Forelimb muscle (tissue), 1 donor: ENCODE data around the gene CCP110. TPM values are rescaled to one million over a fixed set of nuclear protein-coding genes. Genes with fewer than 3 reads are reported as not detected.
"Not testable (repeated sequence)": the region's sequence is repeated elsewhere in the genome, so short reads cannot be mapped to it uniquely, and the experiment has no call there.

ENCODE experiments used
- DNase-seq: peaks from one replicate; pipeline ENCODE4 v3.0.0-alpha.2; 2013; ENCODE audit warnings: low read depth
- polyA plus RNA-seq: library from polyadenylated mRNA; unstranded; fragments of 120-200 nt; gene quantifications from one replicate; pipeline ENCODE4 v1.2.1, GENCODE V29; 2013; ENCODE audit not compliant: insufficient read length

The CCP110 gene
- polyA plus RNA-seq, 1 donor = 15.0 TPM

GRCh38 chr16:19543278-19543996 is 19.7 kb downstream of the CCP110 start:
- DNase-seq = not testable (repeated sequence)

- no peak for DNase-seq
Observed at GRCh38 chr16:19548144-19548543, 24.4 kb downstream of the CCP110 start.

- DNase-seq = no peak
Observed at GRCh38 chr16:19549673-19550072, 25.9 kb downstream of the CCP110 start.

- DNase-seq = peak; percentile 97
Observed at GRCh38 chr16:19555186-19555937, 31.6 kb downstream of the CCP110 start, which contains the start of gene VPS35L. VPS35L (plus strand) TSS chr16:19555703; CDS start chr16:19555730, 27 bp downstream.

- DNase-seq = no peak
Observed at GRCh38 chr16:19555938-19556771, 32.4 kb downstream of the CCP110 start.

GRCh38 chr16:19559242-19559910 is 35.6 kb downstream of the CCP110 start:
- peak; percentile 55 for DNase-seq

GRCh38 chr16:19560078-19560477 is 36.3 kb downstream of the CCP110 start:
- no peak for DNase-seq

- no peak for DNase-seq
Observed at GRCh38 chr16:19563377-19563776, 39.6 kb downstream of the CCP110 start.

- no peak for DNase-seq
Observed at GRCh38 chr16:19566362-19566761, 42.6 kb downstream of the CCP110 start.

- DNase-seq = no peak
Observed at GRCh38 chr16:19567560-19567959, 43.8 kb downstream of the CCP110 start.

GRCh38 chr16:19573997-19574396 is 50.3 kb downstream of the CCP110 start:
- DNase-seq = no peak

- DNase-seq = no peak
Observed at GRCh38 chr16:19574615-19575014, 50.9 kb downstream of the CCP110 start.

GRCh38 chr16:19578378-19578971 is 54.7 kb downstream of the CCP110 start:
- DNase-seq = peak; percentile 91

- no peak for DNase-seq
Observed at GRCh38 chr16:19582050-19582831, 58.5 kb downstream of the CCP110 start.

- DNase-seq = no peak
Observed at GRCh38 chr16:19583665-19584300, 60.0 kb downstream of the CCP110 start.

- no peak for DNase-seq
Observed at GRCh38 chr16:19588661-19589060, 64.9 kb downstream of the CCP110 start.

- DNase-seq = no peak
Observed at GRCh38 chr16:19589106-19589505, 65.4 kb downstream of the CCP110 start.

GRCh38 chr16:19589771-19590302 is 66.1 kb downstream of the CCP110 start:
- DNase-seq = peak; percentile 79

- DNase-seq = no peak
Observed at GRCh38 chr16:19595043-19595767, 71.5 kb downstream of the CCP110 start.
